CD8-positive, alpha-beta memory T cell (primary cell): Measurements from ENCODE around the gene RANBP1. TPM values are rescaled to one million over a fixed set of nuclear protein-coding genes. Genes with fewer than 3 reads are reported as not detected.
A peak's percentile ranks its signal among the peaks of the same experiment; 100 is the strongest.
"Not testable (repeated sequence)": the region's sequence is repeated elsewhere in the genome, so short reads cannot be mapped to it uniquely, and the experiment has no call there.

Experiments
- CTCF ChIA-PET: fragments of 350-600 bp; sonication (Branson Sonifier 250); formaldehyde crosslinking; loops from one replicate; lab custom pipeline; 2021; ENCODE audit warnings: antibody characterized with exemption; lab: Charles Lee
- POLR2A ChIA-PET: fragments of 350-600 bp; sonication (Branson Sonifier 250); formaldehyde crosslinking; loops from one replicate; lab custom pipeline; 2021; ENCODE audit warnings: antibody characterized with exemption; lab: Charles Lee
- DNase-seq, 5 donors: peaks; one replicate each; pipeline versions ENCODE4 v3.0.0 to v3.0.0-alpha.2; 2020 to 2022; ENCODE audit warnings: mixed read lengths in 1 of 5
- H3K27ac ChIP-seq: one replicate; pipeline ENCODE4 v1.7.0; 2013; ENCODE audit warnings: low read depth, mild to moderate bottlenecking, low read length, moderate library complexity
- H3K27me3 ChIP-seq: 2 replicates; pipeline ENCODE4 v1.7.0; 2013; ENCODE audit warnings: low read length, mild to moderate bottlenecking; ENCODE audit not compliant: insufficient read depth, poor library complexity, severe bottlenecking
- H3K36me3 ChIP-seq: 2 replicates; pipeline ENCODE4 v1.7.0; 2013; ENCODE audit warnings: mild to moderate bottlenecking, low read length, moderate library complexity; ENCODE audit not compliant: insufficient read depth
- H3K4me1 ChIP-seq: 2 replicates; pipeline ENCODE4 v1.7.0; 2013; ENCODE audit warnings: mild to moderate bottlenecking, low read length, moderate library complexity; ENCODE audit not compliant: insufficient read depth
- H3K4me3 ChIP-seq: 2 replicates; pipeline ENCODE4 v1.7.0; 2013; ENCODE audit warnings: mild to moderate bottlenecking, low read length
- H3K9me3 ChIP-seq: 2 replicates; pipeline ENCODE4 v1.7.0; 2013; ENCODE audit warnings: mild to moderate bottlenecking, low read length
- H3K27ac Mint-ChIP-seq, 8 donors: one replicate each; pipeline ENCODE4 v1.8.0; 2020 to 2021; ENCODE audit warnings: mixed read lengths in 8 of 8, mild to moderate bottlenecking in 6 of 8, inconsistent platforms in 3 of 8, moderate library complexity in 3 of 8
- H3K27me3 Mint-ChIP-seq, 2 donors: one replicate each; pipeline ENCODE4 v1.8.0; 2020 to 2021; ENCODE audit warnings: mixed read lengths in 2 of 2, mild to moderate bottlenecking in 1 of 2, moderate library complexity in 1 of 2
- H3K36me3 Mint-ChIP-seq, 3 donors: one replicate each; pipeline ENCODE4 v1.8.0; 2020 to 2021; ENCODE audit warnings: mixed read lengths in 3 of 3, inconsistent platforms in 1 of 3, mild to moderate bottlenecking in 1 of 3
- H3K4me1 Mint-ChIP-seq, 3 donors: one replicate each; pipeline ENCODE4 v1.8.0; 2020 to 2021; ENCODE audit warnings: mixed read lengths in 3 of 3, inconsistent platforms in 1 of 3, mild to moderate bottlenecking in 1 of 3
- H3K4me3 Mint-ChIP-seq, 7 donors: one replicate each; pipeline ENCODE4 v1.8.0; 2020 to 2021; ENCODE audit warnings: mixed read lengths in 7 of 7, mild to moderate bottlenecking in 6 of 7, moderate library complexity in 4 of 7, inconsistent platforms in 2 of 7
- H3K9me3 Mint-ChIP-seq, 5 donors: one replicate each; pipeline ENCODE4 v1.8.0; 2020 to 2022; ENCODE audit warnings: mixed read lengths in 5 of 5, mild to moderate bottlenecking in 3 of 5, moderate library complexity in 2 of 5, inconsistent platforms in 1 of 5
- polyA plus RNA-seq: library from polyadenylated mRNA; unstranded; fragments of 300-500 nt; fragmentation: Illumina TruSeq; gene quantifications from one replicate; pipeline ENCODE4 v1.2.3, GENCODE V29; 2021
- total RNA-seq, 2 experiments: library from RNA; stranded (reverse); gene quantifications; one replicate each; pipeline ENCODE4 v1.2.3, GENCODE V29; 2021

Gene RANBP1
- total and polyA plus RNA-seq, 3 experiments from 2014 or later, result 102 to 459 (median 436) TPM

DNA sequence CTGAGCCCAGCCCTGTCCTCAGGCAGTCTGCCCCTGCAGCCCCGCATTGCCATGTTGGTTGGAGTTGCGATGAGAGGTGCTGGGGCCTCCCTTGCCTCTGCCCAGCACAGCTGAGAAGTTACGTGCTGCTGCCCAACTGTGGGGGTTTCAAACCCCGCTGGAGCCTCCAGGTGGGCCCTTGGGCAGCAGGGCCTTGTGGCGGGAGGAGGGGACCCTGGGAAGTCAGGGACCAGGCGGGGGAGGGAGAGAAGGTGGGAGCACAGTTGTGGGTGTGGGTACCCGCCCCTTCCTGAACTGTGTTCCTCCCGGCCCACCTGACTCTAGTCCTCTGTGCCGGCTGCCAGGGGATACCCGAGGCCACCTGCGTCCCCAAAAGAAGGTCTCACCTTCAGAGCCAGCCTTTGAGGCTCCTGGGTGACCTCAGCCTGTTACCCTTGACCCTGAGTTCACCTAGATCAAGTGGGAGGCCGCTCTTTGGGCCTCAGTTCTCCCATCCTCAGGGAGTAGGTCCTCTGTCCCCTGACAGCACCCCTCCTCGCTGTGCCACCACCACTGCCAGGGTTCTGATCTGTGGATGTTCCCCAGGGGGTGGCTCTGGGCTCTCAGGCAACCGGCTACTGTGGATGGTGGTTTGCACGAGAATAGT is 42.6 kb downstream of the RANBP1 start:
- Histone ChIP-seq H3K4me1 (no peaks in the 10 kb centered on the region), H3K9me3 (no peaks in the 10 kb centered on the region), H3K27ac (no peak overlapping the region), H3K36me3 (no peaks in the 10 kb centered on the region), H3K4me3 (no peak overlapping the region), H3K27me3 (peaks cover 17% of the 10 kb centered on the region)
- CTCF ChIA-PET, result interaction anchor here (1.7 kb wide), 1 partner anchor 126 kb away, joined by 5 read pairs; no protein-coding TSS in a partner anchor
- Mint-ChIP-seq H3K9me3 (no peaks in the 10 kb centered on the region), H3K27me3 (peaks cover 0 to 4% of the 10 kb centered on the region in 2 donors), H3K4me1 (peaks cover 0 to 4% (median 2%) of the 10 kb centered on the region in 3 donors), H3K4me3 (no peak overlapping the region), H3K27ac (no peak overlapping the region), H3K36me3 (no peaks in the 10 kb centered on the region)
- no peak for DNase-seq
- POLR2A ChIA-PET, result no interaction called here

GRCh38 chr22:20159076-20159475 is 43.2 kb downstream of the RANBP1 start:
- H3K36me3 ChIP-seq, result no peaks in the 10 kb centered on the region
- no peaks in the 10 kb centered on the region for H3K9me3 Mint-ChIP-seq
- H3K27me3 ChIP-seq, result peaks cover 17% of the 10 kb centered on the region
- no peaks in the 10 kb centered on the region for H3K9me3 ChIP-seq
- peaks cover 0 to 4% of the 10 kb centered on the region in 2 donors for H3K27me3 Mint-ChIP-seq
- H3K27ac ChIP-seq, result no peak overlapping the region
- H3K27ac Mint-ChIP-seq, result no peak overlapping the region
- ChIA-PET CTCF (interaction anchor here (1.7 kb wide), 1 partner anchor 125 kb away, joined by 5 read pairs; no protein-coding TSS in a partner anchor), POLR2A (no interaction called here)
- H3K4me1 Mint-ChIP-seq, result peaks cover 0 to 4% (median 2%) of the 10 kb centered on the region in 3 donors
- no peak overlapping the region for H3K4me3 Mint-ChIP-seq
- H3K36me3 Mint-ChIP-seq, result no peaks in the 10 kb centered on the region
- DNase-seq, result no peak
- H3K4me3 ChIP-seq, result no peak overlapping the region
- H3K4me1 ChIP-seq, result no peaks in the 10 kb centered on the region

DNA sequence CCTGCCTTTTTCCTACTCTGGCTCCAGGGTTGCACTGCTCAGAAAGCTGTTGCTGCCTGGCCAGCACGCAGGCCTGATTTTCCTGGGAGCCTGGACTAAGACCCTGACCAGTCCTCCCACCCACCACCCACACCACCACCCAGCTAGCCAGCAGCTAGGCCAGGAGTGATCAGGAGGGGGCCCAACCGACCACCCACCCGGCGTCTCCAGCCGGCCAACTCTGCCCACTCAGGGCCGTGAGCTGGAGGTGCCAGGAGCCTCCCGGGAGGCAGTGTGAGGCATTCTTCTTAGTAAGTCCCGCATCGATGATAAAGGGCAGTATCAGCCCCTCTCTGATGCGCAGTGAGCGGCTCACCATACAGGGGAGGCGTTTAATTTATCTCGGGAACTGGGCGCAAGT is 43.6 kb downstream of the RANBP1 start:
- POLR2A ChIA-PET, H3K4me1 Mint-ChIP-seq, H3K27me3 Mint-ChIP-seq, H3K4me3 Mint-ChIP-seq, DNase-seq, H3K9me3 Mint-ChIP-seq, H3K27ac Mint-ChIP-seq, H3K27ac ChIP-seq, H3K36me3 ChIP-seq, H3K4me1 ChIP-seq, H3K36me3 Mint-ChIP-seq, H3K4me3 ChIP-seq, H3K9me3 ChIP-seq: not testable (repeated sequence)
- CTCF ChIA-PET, result interaction anchor here (1.7 kb wide), 1 partner anchor 125 kb away, joined by 5 read pairs; no protein-coding TSS in a partner anchor
- peaks cover 17% of the 10 kb centered on the region for H3K27me3 ChIP-seq

GRCh38 chr22:20160041-20160440 is 44.1 kb downstream of the RANBP1 start:
- no peaks in the 10 kb centered on the region for H3K36me3 Mint-ChIP-seq
- H3K27ac Mint-ChIP-seq, result no peak overlapping the region
- Histone ChIP-seq H3K4me1 (no peaks in the 10 kb centered on the region), H3K9me3 (no peaks in the 10 kb centered on the region), H3K27ac (no peak overlapping the region), H3K4me3 (no peak overlapping the region), H3K27me3 (peaks cover 17% of the 10 kb centered on the region), H3K36me3 (no peaks in the 10 kb centered on the region)
- H3K4me1 Mint-ChIP-seq, result peaks cover 0 to 4% (median 2%) of the 10 kb centered on the region in 3 donors
- ChIA-PET CTCF (interaction anchor here (1.4 to 1.7 kb wide), 2 partner anchors 124 to 258 kb away, joined by 3 to 5 read pairs; no protein-coding TSS in a partner anchor), POLR2A (no interaction called here)
- peaks cover 0 to 2% (median 0%) of the 10 kb centered on the region in 5 donors for H3K9me3 Mint-ChIP-seq
- no peak for DNase-seq
- H3K27me3 Mint-ChIP-seq, result peaks cover 0 to 4% of the 10 kb centered on the region in 2 donors
- no peak overlapping the region for H3K4me3 Mint-ChIP-seq

DNA sequence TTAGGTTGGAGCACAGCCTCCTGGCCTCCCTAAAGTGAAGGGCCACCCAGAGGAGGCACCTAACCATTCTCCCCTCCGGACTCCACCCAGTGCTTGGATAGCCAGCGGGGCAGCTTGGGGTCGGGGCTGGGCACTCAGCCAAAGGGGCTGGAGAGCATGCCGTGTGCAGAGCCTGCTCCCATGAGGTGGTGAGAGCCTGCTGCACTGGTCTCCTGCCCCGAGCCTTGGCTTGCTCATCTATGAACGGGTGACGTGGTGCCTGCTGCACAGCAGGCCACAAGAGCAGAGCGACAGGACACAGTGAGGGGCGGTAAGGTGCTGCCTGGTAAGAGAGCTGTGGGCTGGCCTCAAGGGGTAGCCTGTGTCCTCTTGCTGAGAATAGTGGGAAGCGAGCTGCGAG is 49.0 kb downstream of the RANBP1 start:
- Histone ChIP-seq H3K27ac (no peak overlapping the region), H3K27me3 (peaks cover 5% of the 10 kb centered on the region), H3K4me1 (no peaks in the 10 kb centered on the region), H3K36me3 (no peaks in the 10 kb centered on the region), H3K4me3 (no peak overlapping the region), H3K9me3 (no peaks in the 10 kb centered on the region)
- no peaks in the 10 kb centered on the region for H3K27me3 Mint-ChIP-seq
- H3K27ac Mint-ChIP-seq, result no peak overlapping the region
- peaks cover 0 to 2% (median 0%) of the 10 kb centered on the region in 5 donors for H3K9me3 Mint-ChIP-seq
- DNase-seq, result no peak
- H3K4me1 Mint-ChIP-seq, result no peaks in the 10 kb centered on the region
- ChIA-PET CTCF (interaction anchor here (1.0 kb wide), 1 partner anchor 8 kb away, joined by 3 read pairs; no protein-coding TSS in a partner anchor), POLR2A (no interaction called here)
- H3K4me3 Mint-ChIP-seq, result no peak overlapping the region
- no peaks in the 10 kb centered on the region for H3K36me3 Mint-ChIP-seq

DNA sequence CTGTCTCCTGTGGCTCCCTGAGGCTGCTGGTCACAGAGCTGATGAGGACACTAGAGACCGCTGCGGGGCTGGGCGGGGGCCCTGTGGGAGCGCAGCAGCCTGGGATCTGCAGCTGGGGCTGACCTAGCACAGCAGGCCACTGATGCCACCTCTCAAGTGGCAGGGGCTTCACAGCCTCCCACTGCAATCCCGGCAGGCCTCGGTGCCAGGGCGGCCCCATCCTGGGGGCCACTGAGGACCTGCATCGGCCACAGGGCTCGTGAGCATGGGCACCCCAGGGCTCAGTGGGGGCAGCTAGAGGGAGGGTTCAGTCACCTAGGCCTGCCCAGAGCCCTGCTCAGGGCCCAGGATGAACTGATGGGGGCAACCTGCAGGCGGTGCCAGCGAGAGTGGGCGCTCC is 49.5 kb downstream of the RANBP1 start:
- ChIA-PET POLR2A (no interaction called here), CTCF (interaction anchor here (1.0 kb wide), 1 partner anchor 8 kb away, joined by 3 read pairs; no protein-coding TSS in a partner anchor)
- Histone ChIP-seq H3K4me3 (no peak overlapping the region), H3K9me3 (no peaks in the 10 kb centered on the region), H3K4me1 (no peaks in the 10 kb centered on the region), H3K36me3 (no peaks in the 10 kb centered on the region), H3K27me3 (peaks cover 7% of the 10 kb centered on the region), H3K27ac (no peak overlapping the region)
- H3K36me3 Mint-ChIP-seq, result no peaks in the 10 kb centered on the region
- no peak for DNase-seq
- no peaks in the 10 kb centered on the region for H3K4me1 Mint-ChIP-seq
- H3K4me3 Mint-ChIP-seq, result no peak overlapping the region
- H3K9me3 Mint-ChIP-seq, result peaks cover 0 to 2% (median 0%) of the 10 kb centered on the region in 5 donors
- H3K27ac Mint-ChIP-seq, result no peak overlapping the region
- no peaks in the 10 kb centered on the region for H3K27me3 Mint-ChIP-seq

- no peaks in the 10 kb centered on the region for H3K36me3 Mint-ChIP-seq
- Histone ChIP-seq H3K4me1 (no peaks in the 10 kb centered on the region), H3K27me3 (peaks cover 7% of the 10 kb centered on the region), H3K9me3 (no peaks in the 10 kb centered on the region), H3K36me3 (no peaks in the 10 kb centered on the region), H3K4me3 (no peak overlapping the region), H3K27ac (no peak overlapping the region)
- H3K9me3 Mint-ChIP-seq, result peaks cover 0 to 2% (median 0%) of the 10 kb centered on the region in 5 donors
- H3K27me3 Mint-ChIP-seq, result no peaks in the 10 kb centered on the region
- DNase-seq, result no peak
- POLR2A ChIA-PET, result no interaction called here
- H3K4me1 Mint-ChIP-seq, result no peaks in the 10 kb centered on the region
- H3K27ac Mint-ChIP-seq, result peak overlapping the region in 1 of 8 donors; percentile 38
- H3K4me3 Mint-ChIP-seq, result no peak overlapping the region
- CTCF ChIA-PET, result interaction anchor here (1.0 kb wide), 1 partner anchor 9 kb away, joined by 3 read pairs; no protein-coding TSS in a partner anchor
These were observed 50.0 kb downstream of the RANBP1 start for GRCh38 chr22:20165913-20166312.

- H3K4me3 ChIP-seq, result no peak overlapping the region
- H3K36me3 ChIP-seq, result no peaks in the 10 kb centered on the region
- Mint-ChIP-seq H3K36me3 (no peaks in the 10 kb centered on the region), H3K9me3 (peaks cover 0 to 2% (median 0%) of the 10 kb centered on the region in 5 donors), H3K4me3 (no peak overlapping the region), H3K27me3 (peaks cover 0 to 2% of the 10 kb centered on the region in 2 donors), H3K27ac (no peak overlapping the region), H3K4me1 (no peaks in the 10 kb centered on the region)
- ChIA-PET POLR2A (no interaction called here), CTCF (no interaction called here)
- no peak overlapping the region for H3K27ac ChIP-seq
- H3K4me1 ChIP-seq, result no peaks in the 10 kb centered on the region
- H3K9me3 ChIP-seq, result no peaks in the 10 kb centered on the region
- peaks cover 7% of the 10 kb centered on the region for H3K27me3 ChIP-seq
- DNase-seq, result no peak
These were observed 50.8 kb downstream of the RANBP1 start for GRCh38 chr22:20166703-20167102.
